Mesothelial cell of epicardium (in vitro differentiated cells): ENCODE results near the gene ZSCAN18. TPM values are rescaled to one million over a fixed set of nuclear protein-coding genes. Genes with fewer than 3 reads are reported as not detected.

Experiments
- DNase-seq, 2 experiments: peaks; one replicate each; pipeline ENCODE4 v3.0.0; 2021; ENCODE audit warnings: low spot score in 2 of 2; ENCODE audit not compliant: unreplicated experiment in 2 of 2
- H3K27ac Mint-ChIP-seq: 2 replicates; pipeline ENCODE4 v1.8.0; 2021; ENCODE audit warnings: mixed read lengths
- H3K27me3 Mint-ChIP-seq: 2 replicates; pipeline ENCODE4 v1.8.0; 2021; ENCODE audit warnings: low read depth, mixed read lengths
- H3K36me3 Mint-ChIP-seq: 2 replicates; pipeline ENCODE4 v1.8.0; 2021; ENCODE audit warnings: mixed read lengths
- H3K4me1 Mint-ChIP-seq: 2 replicates; pipeline ENCODE4 v1.8.0; 2021; ENCODE audit warnings: mixed read lengths
- H3K4me3 Mint-ChIP-seq: 2 replicates; pipeline ENCODE4 v1.8.0; 2021; ENCODE audit warnings: mild to moderate bottlenecking, moderate library complexity, mixed read lengths
- H3K9me3 Mint-ChIP-seq: 2 replicates; pipeline ENCODE4 v1.8.0; 2021; ENCODE audit warnings: mixed read lengths
- total RNA-seq: library from RNA; stranded (reverse); gene quantifications from 3 replicates; pipeline ENCODE4 v1.2.1, GENCODE V29; 2021
- TF ChIP-seq, protein P1 (sequence below): fragments of 200-600 bp; sonication (generic); IDR thresholded peaks from one replicate; pipeline ENCODE4 v1.5.0; 2021; ENCODE audit warnings: antibody characterized with exemption; ENCODE audit not compliant: unreplicated experiment

Gene ZSCAN18
- total RNA-seq, 1 donor from 2014 or later: 85.9 TPM

DNA sequence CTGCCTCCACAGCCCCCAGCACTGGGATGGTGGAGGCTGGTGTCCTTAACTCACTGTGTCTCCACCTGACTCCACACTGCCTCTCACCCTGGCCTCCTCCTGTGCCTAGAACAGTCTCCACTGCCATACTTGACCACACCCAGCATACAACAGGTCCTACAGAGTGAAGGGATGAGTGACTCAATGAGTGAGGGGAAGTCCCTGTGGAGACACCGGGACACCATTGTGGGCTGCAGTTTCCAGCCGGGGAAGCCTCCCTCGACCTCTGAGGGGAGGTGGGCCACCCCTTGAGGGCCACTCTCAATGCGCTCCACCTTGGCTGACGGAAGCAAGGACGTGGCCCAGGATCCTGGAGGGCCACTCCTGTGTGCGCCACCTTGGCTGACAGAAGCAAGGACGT lies 41.8 kb downstream of the ZSCAN18 start:
- no peak overlapping the region for H3K4me3 Mint-ChIP-seq

DNA sequence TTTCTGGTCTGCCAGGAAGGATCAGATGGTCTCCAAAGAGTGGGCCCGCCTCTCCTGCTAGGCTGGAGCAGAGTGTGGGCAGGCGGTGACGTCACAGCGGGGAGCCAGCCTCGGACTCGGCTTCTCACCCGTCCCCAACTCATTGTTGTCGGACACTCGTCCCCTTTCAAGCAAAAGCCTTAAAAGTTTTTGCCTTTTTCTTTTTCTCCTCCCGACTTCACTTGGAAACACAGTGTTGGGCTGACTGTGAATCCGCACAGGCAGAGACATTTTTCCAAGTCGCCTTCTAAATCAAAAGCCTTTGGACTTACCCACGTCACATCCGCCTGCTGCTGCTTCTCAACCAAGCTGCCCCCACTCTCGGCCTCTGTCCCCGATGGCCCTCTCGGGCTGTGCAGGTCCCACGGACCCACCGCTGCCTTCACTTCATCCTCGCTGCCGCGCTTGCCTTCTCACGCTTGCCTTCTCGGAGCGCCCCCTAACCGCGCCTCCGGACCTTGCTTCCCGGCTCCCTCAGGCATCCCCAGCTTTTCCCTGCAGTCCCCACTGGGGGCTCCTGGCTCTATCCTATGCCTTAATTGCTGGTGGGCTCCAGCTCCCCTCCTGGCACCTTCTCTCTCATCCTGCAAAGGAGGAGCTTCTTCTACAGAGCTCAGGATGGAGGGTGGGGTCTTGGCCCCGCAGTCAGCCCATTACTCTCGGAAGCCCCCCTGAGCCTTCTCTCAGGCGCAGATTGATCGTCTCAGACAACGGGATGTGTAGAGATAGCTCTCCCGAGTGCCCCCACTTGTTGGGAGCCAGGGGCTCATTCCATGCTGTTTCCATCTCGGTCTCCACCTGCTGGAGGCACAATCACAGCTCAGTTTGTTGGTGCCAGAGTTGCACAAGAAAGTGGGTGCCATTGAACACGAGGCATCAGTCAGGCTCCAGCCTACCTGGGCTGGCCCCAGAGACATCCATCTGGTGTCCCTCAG lies 42.8 kb downstream of the ZSCAN18 start:
- Mint-ChIP-seq H3K4me1 (peaks cover 3% of the 10 kb centered on the region), H3K36me3 (peaks cover 18% of the 10 kb centered on the region), H3K27me3 (no peaks in the 10 kb centered on the region), H3K9me3 (peaks cover 38% of the 10 kb centered on the region), H3K27ac (no peak overlapping the region), H3K4me3 (no peak overlapping the region)
- TF ChIP-seq, protein P1, sequence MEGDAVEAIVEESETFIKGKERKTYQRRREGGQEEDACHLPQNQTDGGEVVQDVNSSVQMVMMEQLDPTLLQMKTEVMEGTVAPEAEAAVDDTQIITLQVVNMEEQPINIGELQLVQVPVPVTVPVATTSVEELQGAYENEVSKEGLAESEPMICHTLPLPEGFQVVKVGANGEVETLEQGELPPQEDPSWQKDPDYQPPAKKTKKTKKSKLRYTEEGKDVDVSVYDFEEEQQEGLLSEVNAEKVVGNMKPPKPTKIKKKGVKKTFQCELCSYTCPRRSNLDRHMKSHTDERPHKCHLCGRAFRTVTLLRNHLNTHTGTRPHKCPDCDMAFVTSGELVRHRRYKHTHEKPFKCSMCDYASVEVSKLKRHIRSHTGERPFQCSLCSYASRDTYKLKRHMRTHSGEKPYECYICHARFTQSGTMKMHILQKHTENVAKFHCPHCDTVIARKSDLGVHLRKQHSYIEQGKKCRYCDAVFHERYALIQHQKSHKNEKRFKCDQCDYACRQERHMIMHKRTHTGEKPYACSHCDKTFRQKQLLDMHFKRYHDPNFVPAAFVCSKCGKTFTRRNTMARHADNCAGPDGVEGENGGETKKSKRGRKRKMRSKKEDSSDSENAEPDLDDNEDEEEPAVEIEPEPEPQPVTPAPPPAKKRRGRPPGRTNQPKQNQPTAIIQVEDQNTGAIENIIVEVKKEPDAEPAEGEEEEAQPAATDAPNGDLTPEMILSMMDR: no peak
- no peak for DNase-seq

More for the DNA sequence above, 41.8 kb downstream of the ZSCAN18 start:
- Mint-ChIP-seq H3K27me3 (no peaks in the 10 kb centered on the region), H3K9me3 (peaks cover 35% of the 10 kb centered on the region), H3K4me1 (peaks cover 3% of the 10 kb centered on the region), H3K27ac (no peak overlapping the region), H3K36me3 (peaks cover 19% of the 10 kb centered on the region)
- TF ChIP-seq, protein P1: no peak
- no peak for DNase-seq

DNA sequence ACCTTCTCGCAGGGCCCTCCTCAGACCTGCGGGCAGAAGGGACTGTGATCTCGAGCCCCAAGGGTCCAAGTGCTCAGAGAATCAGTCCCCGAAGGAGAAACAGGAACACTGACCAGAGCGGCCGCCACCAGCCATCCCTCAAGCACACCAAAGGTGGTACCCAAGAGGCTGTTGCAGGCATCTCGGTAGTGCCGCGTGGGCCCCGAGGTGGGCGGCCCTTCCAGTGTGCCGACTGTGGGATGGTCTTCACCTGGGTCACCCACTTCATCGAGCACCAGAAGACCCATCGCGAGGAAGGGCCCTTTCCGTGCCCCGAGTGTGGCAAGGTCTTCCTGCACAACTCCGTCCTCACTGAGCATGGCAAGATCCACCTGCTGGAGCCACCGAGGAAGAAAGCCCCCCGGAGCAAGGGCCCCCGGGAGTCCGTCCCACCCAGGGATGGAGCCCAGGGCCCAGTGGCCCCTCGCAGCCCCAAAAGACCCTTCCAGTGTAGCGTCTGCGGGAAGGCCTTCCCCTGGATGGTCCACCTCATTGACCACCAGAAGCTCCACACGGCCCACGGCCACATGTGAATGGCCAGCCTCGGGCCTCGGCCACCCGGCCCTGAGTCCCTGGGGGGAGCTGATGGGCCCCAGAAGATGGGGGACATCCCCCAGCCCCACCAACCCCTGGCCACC lies 44.4 kb downstream of the ZSCAN18 start:
- H3K9me3 Mint-ChIP-seq: peaks cover 46% of the 10 kb centered on the region

DNA sequence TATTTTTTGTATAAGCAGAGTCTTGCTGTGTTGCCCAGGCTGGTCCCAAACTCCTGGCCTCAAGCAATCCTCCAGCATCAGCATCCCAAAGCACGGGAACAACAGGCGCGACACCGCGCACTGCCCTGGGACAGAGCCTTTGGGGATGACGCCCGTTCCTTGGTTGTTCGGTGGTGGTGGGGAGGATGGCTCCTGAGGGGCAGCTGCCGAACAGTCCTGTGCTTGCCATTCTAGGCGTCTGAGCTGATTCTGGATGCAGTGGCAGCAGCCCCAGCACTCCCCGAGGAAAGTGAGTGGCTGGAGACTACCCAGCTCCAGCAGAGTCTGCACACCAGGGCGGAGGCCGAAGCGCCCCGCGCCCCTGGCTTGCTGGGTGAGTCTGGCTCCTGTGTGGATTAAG lies 45.8 kb downstream of the ZSCAN18 start:
- no peak overlapping the region for H3K27ac Mint-ChIP-seq
- H3K27me3 Mint-ChIP-seq: no peaks in the 10 kb centered on the region
- no peak for DNase-seq
- no peaks in the 10 kb centered on the region for H3K4me1 Mint-ChIP-seq
- H3K36me3 Mint-ChIP-seq: peaks cover 11% of the 10 kb centered on the region
- peaks cover 44% of the 10 kb centered on the region for H3K9me3 Mint-ChIP-seq
- H3K4me3 Mint-ChIP-seq: no peak overlapping the region
- TF ChIP-seq, protein P1: no peak

More for the DNA sequence above, 44.4 kb downstream of the ZSCAN18 start:
- H3K4me3 Mint-ChIP-seq: no peak overlapping the region
- no peaks in the 10 kb centered on the region for H3K4me1 Mint-ChIP-seq
- no peak overlapping the region for H3K27ac Mint-ChIP-seq
- TF ChIP-seq, protein P1: no peak
- H3K27me3 Mint-ChIP-seq: no peaks in the 10 kb centered on the region
- H3K36me3 Mint-ChIP-seq: peaks cover 15% of the 10 kb centered on the region
- DNase-seq: no peak

DNA sequence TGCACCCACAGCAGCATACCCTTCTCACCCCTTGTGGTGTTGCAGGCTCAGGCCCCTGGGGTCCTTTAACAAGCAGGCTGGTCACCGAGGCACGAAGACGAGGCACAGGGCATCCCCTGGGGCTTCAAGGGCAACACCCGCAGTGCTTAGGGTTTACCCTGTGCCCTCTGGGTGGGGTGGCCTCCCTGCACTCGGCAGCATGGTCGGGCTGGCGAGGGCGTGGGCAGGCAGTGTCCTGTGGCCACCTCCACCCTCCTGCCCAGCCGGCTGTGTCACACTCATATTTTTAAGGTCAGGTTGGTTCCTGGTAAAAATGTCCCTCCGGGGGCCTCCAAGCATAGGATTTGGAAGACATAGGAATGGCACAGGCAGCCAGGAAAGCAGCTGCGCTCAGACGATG lies 50.4 kb downstream of the ZSCAN18 start:
- Mint-ChIP-seq H3K36me3 (peaks cover 3% of the 10 kb centered on the region), H3K4me1 (no peaks in the 10 kb centered on the region), H3K9me3 (peaks cover 49% of the 10 kb centered on the region), H3K4me3 (no peak overlapping the region), H3K27me3 (no peaks in the 10 kb centered on the region), H3K27ac (no peak overlapping the region)
- no peak for DNase-seq
- TF ChIP-seq, protein P1: no peak
